ENCODE measurements around the gene WDFY2. TPM values are rescaled to one million over a fixed set of nuclear protein-coding genes. Genes with fewer than 3 reads are reported as not detected.

WDFY2 gene
- total RNA-seq, 4 donors from 2014 or later, result 17.6 to 36.4 (median 22.0) TPM

DNA sequence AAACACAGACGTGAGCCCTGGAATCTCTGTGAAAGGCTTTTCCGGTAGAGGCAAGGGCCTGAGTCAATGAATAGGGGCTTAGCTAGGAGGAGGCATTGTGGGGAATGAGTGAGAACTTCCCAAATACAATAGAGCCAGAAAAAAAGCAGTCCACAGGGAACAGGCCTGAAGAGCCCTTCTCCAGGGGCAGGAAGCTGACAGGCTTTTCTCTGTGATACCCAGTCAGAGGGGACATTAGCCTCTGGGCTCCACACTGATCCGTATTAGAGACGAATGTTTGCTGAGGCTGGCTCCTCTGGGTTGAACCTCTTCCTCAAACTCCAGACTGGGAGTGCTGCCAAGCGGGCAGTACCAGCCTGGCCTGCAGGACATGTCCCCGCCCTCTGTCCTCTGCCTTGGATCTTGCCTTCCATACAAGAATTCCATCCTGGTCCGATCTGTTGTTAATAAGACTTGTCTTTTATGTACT is 217.4 kb downstream of the WDFY2 start:
- TF ChIP-seq CTCF (IDR thresholded peaks at IDR 0.05; ENCODE audit: low read depth), result no peak

DNA sequence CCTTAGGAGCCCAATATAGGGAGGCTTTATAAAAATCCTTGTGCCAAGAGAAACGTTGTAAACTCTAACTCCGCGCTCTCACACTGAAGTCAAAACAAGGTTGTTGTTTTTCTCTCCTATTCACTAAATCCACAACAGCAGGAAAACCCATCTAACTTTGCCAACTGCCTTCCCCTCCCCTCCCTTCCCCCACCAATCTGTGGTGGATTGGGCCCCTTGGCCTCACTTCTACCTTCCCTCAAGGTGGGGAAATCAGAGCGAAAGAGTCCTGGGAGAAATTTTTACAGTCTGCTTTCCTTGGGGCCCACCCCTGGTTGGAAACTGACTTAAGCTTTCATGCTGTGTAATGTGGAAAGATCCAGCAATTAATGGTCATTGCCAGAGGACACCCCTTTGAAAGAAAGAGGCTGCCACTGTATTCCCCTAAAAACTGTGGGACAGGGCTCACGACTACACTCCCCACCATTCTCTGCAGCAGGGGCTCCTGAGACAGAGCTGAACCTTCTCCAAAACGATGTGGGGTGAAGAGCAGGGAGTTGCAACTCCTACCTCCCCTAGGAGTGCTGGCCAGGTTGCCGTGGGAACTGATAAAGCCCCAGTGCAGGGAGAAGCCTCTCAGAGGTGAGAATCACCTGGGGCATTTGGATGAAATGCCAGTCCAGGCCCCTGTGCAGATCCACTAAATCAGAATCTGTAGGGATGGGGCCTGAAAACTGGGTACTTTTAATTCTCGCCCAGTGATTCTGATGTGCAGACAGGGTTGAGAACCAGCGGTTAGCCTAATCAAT is 218.6 kb downstream of the WDFY2 start:
- TF ChIP-seq CTCF (IDR thresholded peaks at IDR 0.05; ENCODE audit: low read depth), result no peak

GRCh38 chr13:51803422-51804294 is 219.4 kb downstream of the WDFY2 start, which contains the start of gene DHRS12:
Gene DHRS12 (minus strand): TSS chr13:51804163. CDS start chr13:51799659, 4,504 bp downstream.
- no peak for TF ChIP-seq CTCF (IDR thresholded peaks at IDR 0.05; ENCODE audit: low read depth)

DNA sequence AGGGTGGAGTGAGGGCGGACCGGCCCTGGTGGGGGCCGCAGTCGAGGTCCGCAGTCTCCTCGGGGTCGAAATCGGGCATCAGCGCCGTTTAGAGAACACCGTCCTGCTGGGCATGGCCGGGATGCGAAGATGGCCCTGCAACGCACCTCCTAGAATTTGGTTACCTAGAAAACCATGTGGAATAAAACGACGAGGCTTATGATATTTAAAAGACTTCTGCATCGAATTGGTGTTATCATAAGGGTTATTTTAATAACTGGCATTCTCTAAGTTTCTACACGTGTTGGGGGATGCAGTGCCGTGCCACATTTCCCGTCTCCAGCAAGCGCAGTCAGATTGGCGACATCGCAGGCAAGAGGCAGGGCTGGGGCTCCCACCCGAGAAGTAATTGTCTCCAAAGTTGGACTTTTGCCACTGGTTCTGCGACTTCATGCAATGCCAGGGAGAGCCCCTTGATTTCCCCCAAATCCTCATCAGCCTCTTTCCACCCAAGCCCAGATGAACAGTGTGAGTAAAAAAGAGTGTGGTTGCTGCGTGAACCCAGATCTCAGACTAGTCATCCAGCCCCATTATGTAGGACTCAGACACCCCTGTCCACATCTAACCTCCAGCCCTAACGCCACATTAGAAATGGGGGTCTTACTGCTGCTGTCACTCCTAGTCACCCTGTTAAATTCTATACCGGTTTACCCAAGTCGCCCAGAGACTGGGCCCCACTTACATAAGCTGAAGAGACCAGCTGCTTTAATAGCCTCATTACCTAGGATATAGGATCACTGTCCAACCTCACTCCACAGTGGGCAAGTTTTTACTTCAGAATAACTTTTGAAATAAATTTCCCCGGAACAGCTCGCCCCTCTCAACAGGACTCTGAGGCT is 220.3 kb downstream of the WDFY2 start:
- no peak for TF ChIP-seq CTCF (IDR thresholded peaks at IDR 0.05; ENCODE audit: low read depth)

DNA sequence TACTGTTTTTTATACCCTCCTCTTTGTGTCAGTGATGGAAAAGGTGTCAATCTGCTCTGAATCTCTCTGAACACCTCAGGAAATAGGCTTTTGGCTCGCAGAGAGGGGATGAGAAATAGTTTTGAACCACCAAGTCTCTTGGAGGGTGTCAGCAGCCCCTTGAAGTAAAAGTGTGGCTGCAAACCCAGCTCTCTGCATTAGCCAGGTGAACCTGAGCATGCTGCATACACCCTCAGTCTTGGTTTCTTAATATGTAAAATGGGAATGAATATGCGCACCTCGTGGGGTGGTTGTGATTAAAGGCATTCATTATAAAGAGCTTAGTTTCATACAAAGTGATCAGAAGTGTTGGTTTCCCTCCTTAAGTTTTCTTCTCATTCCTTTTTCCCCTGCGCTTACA is 221.1 kb downstream of the WDFY2 start:
- no peak for TF ChIP-seq CTCF (IDR thresholded peaks at IDR 0.05; ENCODE audit: low read depth)

DNA sequence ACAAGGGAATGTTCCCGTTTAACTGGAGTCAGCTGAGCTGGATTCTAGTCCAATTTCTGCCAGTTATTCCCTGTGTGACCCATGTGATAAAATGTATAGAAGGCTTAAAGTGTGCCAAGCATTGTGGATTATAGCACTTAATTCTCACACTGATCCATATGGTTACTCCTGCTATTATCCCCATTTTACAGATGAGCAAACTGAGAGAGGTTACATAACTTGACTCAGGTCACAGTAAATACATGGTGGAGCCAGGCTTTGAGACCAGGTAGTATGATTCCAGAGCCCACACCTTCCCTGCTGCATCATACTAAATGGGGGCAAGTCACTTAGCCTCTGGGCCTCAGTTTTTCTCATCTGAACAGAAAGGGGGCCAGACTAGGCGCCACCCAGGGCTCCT is 221.7 kb downstream of the WDFY2 start:
- no peak for TF ChIP-seq CTCF (IDR thresholded peaks at IDR 0.05; ENCODE audit: low read depth)

Data from subcutaneous adipose tissue (tissue), 4 donors.